OCI-LY3 (cell line): Measurements from ENCODE around the gene NIFK.

Source experiments
- H2AFZ ChIP-seq: fragments of 200-600, 300-600 bp; shearing (Covaris generic); 2 replicates; pipeline ENCODE4 v1.6.0; 2014; ENCODE audit warnings: antibody characterized with exemption, low read depth, low read length
- H3K27ac ChIP-seq: fragments of 200-600, 300-600 bp; sonication (generic); 2 replicates; pipeline ENCODE4 v1.5.1; 2014; ENCODE audit warnings: mild to moderate bottlenecking, low read length, moderate library complexity, mixed read lengths
- H3K27me3 ChIP-seq: fragments of 200-600, 300-600 bp; sonication (generic); 2 replicates; pipeline ENCODE4 v1.6.1; 2014; ENCODE audit warnings: low read depth, low read length, mixed read lengths
- H3K36me3 ChIP-seq: fragments of 200-600, 300-600 bp; sonication (generic); replicated peaks from 2 replicates; pipeline ENCODE3; 2014; ENCODE audit warnings: low read depth, low read length, mixed read lengths
- H3K4me1 ChIP-seq: fragments of 300-600, 200-600 bp; sonication (generic); 2 replicates; pipeline ENCODE4 v1.6.1; 2014; ENCODE audit warnings: low read length, mixed read lengths
- H3K4me2 ChIP-seq: fragments of 200-600, 300-600 bp; sonication (generic); 2 replicates; pipeline ENCODE4 v1.6.1; 2014; ENCODE audit warnings: low read length, mixed read lengths
- H3K4me3 ChIP-seq: fragments of 300-600, 200-600 bp; sonication (generic); 2 replicates; pipeline ENCODE4 v1.5.1; 2014; ENCODE audit warnings: antibody characterized with exemption, mild to moderate bottlenecking, low read length, moderate library complexity
- H3K79me2 ChIP-seq: fragments of 300-600, 200-600 bp; shearing (Covaris generic); 2 replicates; pipeline ENCODE4 v1.6.1; 2014; ENCODE audit warnings: mild to moderate bottlenecking, low read length, mixed read lengths
- H3K9ac ChIP-seq: fragments of 300-600, 200-600 bp; shearing (Covaris generic); 2 replicates; pipeline ENCODE4 v1.6.0; 2014; ENCODE audit warnings: mild to moderate bottlenecking, low read length, moderate library complexity
- H3K9me3 ChIP-seq: fragments of 200-600, 300-600 bp; shearing (Covaris generic); 2 replicates; pipeline ENCODE4 v1.6.1; 2014; ENCODE audit warnings: low read length, mixed read lengths; ENCODE audit not compliant: insufficient read depth
- H4K20me1 ChIP-seq: fragments of 200-600, 300-600 bp; sonication (generic); 2 replicates; pipeline ENCODE4 v1.6.1; 2016; ENCODE audit warnings: low read length, mixed read lengths; ENCODE audit not compliant: insufficient read depth
- CTCF ChIP-seq: fragments of 200-600, 300-600 bp; sonication (generic); IDR thresholded peaks from 2 replicates; pipeline ENCODE4 v1.5.1; 2014; ENCODE audit warnings: antibody characterized with exemption, low read length, low read depth
- EZH2phosphoT487 ChIP-seq: fragments of 200-600 bp; shearing (Covaris generic); IDR thresholded peaks from 2 replicates; pipeline ENCODE4 v1.6.1; 2018; ENCODE audit warnings: antibody characterized with exemption, mixed run types, low read depth

NIFK gene

DNA sequence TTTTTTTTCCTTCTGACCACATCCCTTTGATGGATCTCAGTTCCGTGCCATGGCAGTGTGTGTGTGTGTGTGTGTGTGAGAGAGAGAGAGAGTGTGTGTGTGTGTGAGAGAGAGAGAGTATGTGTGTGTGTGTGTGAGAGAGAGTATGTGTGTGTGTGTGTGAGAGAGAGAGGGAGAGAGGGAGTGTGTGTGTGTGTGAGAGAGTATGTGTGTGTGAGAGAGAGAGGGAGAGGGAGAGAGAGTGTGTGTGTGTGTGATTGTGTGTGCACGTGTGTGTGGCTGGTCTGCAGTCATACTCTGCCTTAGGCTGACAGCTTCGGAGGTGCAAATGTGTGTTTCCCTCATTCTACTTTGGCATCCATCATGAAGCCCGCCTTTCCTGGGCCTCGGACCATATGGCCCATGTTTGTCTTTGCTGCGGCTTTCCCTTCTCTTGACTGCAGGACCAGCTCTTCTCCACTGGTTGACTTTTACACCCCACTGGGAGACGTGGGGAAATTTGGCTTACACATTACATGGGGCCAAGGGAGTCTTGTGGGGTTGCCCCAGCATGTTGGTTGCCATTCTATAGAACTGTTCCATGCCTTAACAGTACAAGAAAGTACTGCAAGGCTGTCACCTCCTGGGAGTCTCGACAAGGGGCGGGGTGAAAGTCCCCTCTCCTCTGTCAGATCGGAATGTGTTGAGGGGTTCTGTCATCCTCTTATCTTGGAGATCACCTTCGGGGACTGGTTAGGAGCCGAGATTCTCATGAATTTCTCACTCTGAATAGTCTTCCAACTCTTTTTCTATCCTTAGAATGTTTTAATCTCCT is 40.4 kb upstream of the NIFK start:
- Histone ChIP-seq H3K4me1 (no peaks in the 10 kb centered on the region), H3K4me2 (no peak overlapping the region), H2AFZ (no peak overlapping the region), H3K79me2 (no peaks in the 10 kb centered on the region), H4K20me1 (no peaks in the 10 kb centered on the region), H3K9ac (no peak overlapping the region), H3K36me3 (no peaks in the 10 kb centered on the region), H3K27ac (no peak overlapping the region), H3K9me3 (no peaks in the 10 kb centered on the region), H3K27me3 (no peaks in the 10 kb centered on the region), H3K4me3 (no peak overlapping the region)
- no peak for TF ChIP-seq EZH2phosphoT487
- TF ChIP-seq CTCF: no peak

- no peak overlapping the region for H3K4me3 ChIP-seq
- H3K27me3 ChIP-seq: no peaks in the 10 kb centered on the region
- H3K4me2 ChIP-seq: no peak overlapping the region
- H4K20me1 ChIP-seq: no peaks in the 10 kb centered on the region
- no peak overlapping the region for H3K27ac ChIP-seq
- H3K36me3 ChIP-seq: no peaks in the 10 kb centered on the region
- no peak for TF ChIP-seq EZH2phosphoT487
- no peak overlapping the region for H3K9ac ChIP-seq
- no peak overlapping the region for H2AFZ ChIP-seq
- no peaks in the 10 kb centered on the region for H3K79me2 ChIP-seq
- no peaks in the 10 kb centered on the region for H3K9me3 ChIP-seq
- H3K4me1 ChIP-seq: no peaks in the 10 kb centered on the region
These were observed 39.7 kb upstream of the NIFK start for GRCh38 chr2:121776361-121776760.

DNA sequence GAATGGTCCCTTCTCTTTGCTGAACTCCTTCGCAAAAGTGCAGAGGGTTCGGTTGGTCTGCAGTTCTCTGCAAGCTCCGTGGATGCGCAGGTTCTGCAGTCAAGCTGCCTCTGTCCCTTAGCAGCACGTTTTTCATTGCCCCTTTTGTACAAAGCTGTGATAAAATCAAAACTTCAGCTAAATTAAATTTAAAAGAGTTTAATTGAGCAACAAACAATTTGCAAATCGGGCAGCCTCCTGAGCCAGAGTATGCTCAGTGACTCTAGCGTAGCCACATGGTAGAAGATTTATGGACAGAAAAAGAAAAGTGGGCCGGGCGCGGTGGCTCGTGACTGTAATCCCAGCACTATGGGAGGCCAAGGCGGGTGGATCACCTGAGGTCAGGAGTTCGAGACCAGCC is 37.6 kb upstream of the NIFK start:
- Histone ChIP-seq H3K4me2 (no peak overlapping the region), H3K79me2 (no peaks in the 10 kb centered on the region), H3K9ac (no peak overlapping the region), H3K4me1 (no peaks in the 10 kb centered on the region), H3K9me3 (no peaks in the 10 kb centered on the region), H4K20me1 (no peaks in the 10 kb centered on the region), H3K27me3 (no peaks in the 10 kb centered on the region), H2AFZ (no peak overlapping the region), H3K36me3 (peaks cover under 1% of the 10 kb centered on the region), H3K4me3 (no peak overlapping the region), H3K27ac (no peak overlapping the region)
- TF ChIP-seq EZH2phosphoT487: no peak
- no peak for TF ChIP-seq CTCF

DNA sequence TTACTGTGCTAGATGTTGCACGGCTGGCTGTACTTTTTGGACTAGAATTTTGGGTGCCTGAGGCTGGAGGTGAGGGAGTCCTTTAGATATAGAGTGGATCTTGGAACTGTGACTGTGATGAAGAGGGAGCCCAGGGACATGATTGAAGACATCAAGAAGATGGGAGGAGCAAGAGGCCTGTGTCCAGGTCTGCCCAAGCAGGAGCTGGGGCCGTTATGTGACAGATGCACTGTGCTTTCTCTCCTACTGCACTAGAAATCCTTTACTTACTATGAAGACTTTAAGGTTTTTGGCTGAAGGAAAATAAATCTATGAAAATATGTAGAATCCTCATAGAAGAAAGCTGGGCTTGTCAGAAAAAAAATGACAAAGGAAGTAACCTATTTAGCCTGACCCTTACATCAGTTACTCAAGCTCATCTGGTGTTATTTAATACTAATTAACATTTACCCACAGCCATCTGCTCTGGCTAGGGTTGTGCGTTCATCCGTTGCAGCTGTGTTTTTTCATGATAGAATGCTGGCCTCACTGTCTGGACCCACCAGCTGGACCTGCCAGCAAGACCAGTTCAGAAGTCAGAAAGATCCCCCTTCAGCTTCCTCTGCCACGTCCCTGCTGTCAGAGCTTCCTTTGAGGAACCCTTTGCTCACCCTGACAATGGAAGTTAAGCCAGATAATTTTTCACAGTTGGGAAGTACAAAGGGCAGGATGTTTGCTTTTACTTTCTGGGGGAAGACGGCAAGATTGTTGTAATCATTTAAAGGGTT is 35.5 kb upstream of the NIFK start:
- H3K27me3 ChIP-seq: no peaks in the 10 kb centered on the region
- no peak overlapping the region for H3K4me2 ChIP-seq
- TF ChIP-seq EZH2phosphoT487 (no peak), CTCF (no peak)
- H2AFZ ChIP-seq: no peak overlapping the region
- H3K9me3 ChIP-seq: no peaks in the 10 kb centered on the region
- H3K9ac ChIP-seq: no peak overlapping the region
- no peaks in the 10 kb centered on the region for H4K20me1 ChIP-seq
- no peak overlapping the region for H3K27ac ChIP-seq
- H3K79me2 ChIP-seq: no peaks in the 10 kb centered on the region
- H3K36me3 ChIP-seq: peaks cover 14% of the 10 kb centered on the region
- no peak overlapping the region for H3K4me3 ChIP-seq
- H3K4me1 ChIP-seq: no peaks in the 10 kb centered on the region
